H1 (cell line): ENCODE results near the gene BCAS3.

Experiments used
- MAX ChIP-seq: IDR thresholded peaks from 2 replicates; pipeline ENCODE4 v1.6.1; 2012; ENCODE audit warnings: inconsistent platforms
- SIN3A ChIP-seq, 2 experiments: IDR thresholded peaks in 1 of 2; conservative IDR thresholded peaks in 1 of 2; 2 replicates each; pipeline ENCODE4 v1.6.1; 2011 to 2012; ENCODE audit warnings: low read length in 2 of 2, improper control_type of control experiment in 1 of 2, low read depth in 1 of 2, mild to moderate bottlenecking in 1 of 2
- SIX5 ChIP-seq: IDR thresholded peaks from 2 replicates; pipeline ENCODE4 v1.6.1; 2011; ENCODE audit warnings: mild to moderate bottlenecking, low read depth, low read length
- TAF7 ChIP-seq: optimal IDR thresholded peaks from 2 replicates; pipeline ENCODE3; 2011; ENCODE audit warnings: low read depth, mild to moderate bottlenecking, inconsistent platforms, low read length, moderate library complexity, borderline replicate concordance

- no peak for TF ChIP-seq TAF7
- no peak for TF ChIP-seq SIX5
- no peak for TF ChIP-seq SIN3A (conservative IDR thresholded peaks at IDR 0.05 in 1 of 2, IDR thresholded peaks at IDR 0.05 in 1 of 2; ENCODE audit: low read depth in 1 of 2, low read length in 2 of 2)
- TF ChIP-seq MAX: no peak
Observed at GRCh38 chr17:61047515-61047914, 369.9 kb downstream of the BCAS3 start.
